Inflammatory macrophage treated with lipopolysaccharide for 4 hours (primary cell): Measurements from ENCODE around the gene PUDP.
"Not testable (repeated sequence)": the region's sequence is repeated elsewhere in the genome, so short reads cannot be mapped to it uniquely, and the experiment has no call there.

Experiments
- DNase-seq: peaks from one replicate; pipeline ENCODE4 v3.0.0-alpha.2; 2020

PUDP gene

GRCh38 chrX:7147978-7148854, at the start of gene PUDP:
Gene PUDP (minus strand): TSS chrX:7148153. CDS start chrX:7148113, 40 bp downstream.
- peak; percentile 79 for DNase-seq

DNA sequence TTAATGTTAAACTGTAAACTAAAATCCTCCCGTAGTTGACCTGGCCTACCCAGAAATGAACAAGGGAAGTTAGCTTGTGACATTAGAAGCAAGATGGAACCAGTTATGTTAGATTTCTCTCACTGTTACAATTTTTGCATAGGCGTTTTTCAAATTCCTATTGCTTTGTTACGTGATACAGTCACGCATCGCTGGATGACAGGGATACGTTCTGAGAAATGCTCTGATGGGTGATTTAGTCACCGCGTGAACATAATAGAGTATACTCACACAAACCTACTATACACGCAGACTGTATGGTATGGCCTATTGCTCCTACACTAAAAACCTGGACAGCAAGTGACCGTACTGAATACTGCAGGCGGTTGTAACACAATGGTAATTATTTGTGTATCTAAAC, 46.7 kb upstream of the PUDP start:
- DNase-seq: no peak

GRCh38 chrX:7192871-7193270, 44.9 kb upstream of the PUDP start:
- no peak for DNase-seq

- no peak for DNase-seq
Measured at GRCh38 chrX:7191681-7192110, 43.7 kb upstream of the PUDP start.

- no peak for DNase-seq
Measured at GRCh38 chrX:7190157-7190556, 42.2 kb upstream of the PUDP start.

DNA sequence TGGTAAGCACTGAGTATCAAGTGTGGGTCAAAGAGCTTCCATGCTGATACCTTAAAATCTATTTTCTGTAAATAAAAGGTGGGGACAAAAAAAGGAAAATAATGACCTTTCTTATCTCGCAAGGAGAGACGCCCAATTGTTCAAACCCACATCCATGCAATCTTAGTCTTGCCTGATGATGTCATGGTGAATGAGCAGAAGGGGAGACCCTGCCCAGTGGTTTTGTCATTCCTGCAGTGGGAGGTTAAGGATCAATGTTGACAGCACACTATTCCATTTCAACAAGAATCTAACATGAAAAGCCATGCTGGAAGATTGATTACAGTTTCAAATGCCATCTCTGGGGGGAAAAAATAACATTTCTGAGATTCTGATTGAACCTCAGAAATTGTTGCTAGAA, 40.7 kb upstream of the PUDP start:
- DNase-seq: no peak

GRCh38 chrX:7184816-7185215, 36.9 kb upstream of the PUDP start:
- DNase-seq: no peak

GRCh38 chrX:7179446-7179845, 31.5 kb upstream of the PUDP start:
- no peak for DNase-seq

DNA sequence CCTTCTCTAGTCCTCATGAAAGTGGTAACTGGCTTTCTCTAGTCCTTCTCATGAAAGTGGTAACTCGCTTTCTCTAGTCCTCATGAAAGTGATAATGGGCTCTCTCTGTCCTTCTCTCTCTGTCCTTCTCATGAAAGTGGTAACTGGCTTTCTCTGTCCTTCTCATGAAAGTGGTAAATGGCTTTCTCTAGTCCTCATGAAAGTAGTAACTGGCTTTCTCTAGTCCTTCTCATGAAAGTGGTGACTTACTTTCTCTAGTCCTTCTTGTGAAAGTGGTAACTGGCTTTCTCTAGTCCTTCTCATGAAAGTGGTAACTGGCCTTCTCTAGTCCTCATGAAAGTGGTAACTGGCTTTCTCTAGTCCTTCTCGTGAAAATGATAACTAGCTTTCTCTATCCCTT, 30.9 kb upstream of the PUDP start:
- DNase-seq: not testable (repeated sequence)

DNA sequence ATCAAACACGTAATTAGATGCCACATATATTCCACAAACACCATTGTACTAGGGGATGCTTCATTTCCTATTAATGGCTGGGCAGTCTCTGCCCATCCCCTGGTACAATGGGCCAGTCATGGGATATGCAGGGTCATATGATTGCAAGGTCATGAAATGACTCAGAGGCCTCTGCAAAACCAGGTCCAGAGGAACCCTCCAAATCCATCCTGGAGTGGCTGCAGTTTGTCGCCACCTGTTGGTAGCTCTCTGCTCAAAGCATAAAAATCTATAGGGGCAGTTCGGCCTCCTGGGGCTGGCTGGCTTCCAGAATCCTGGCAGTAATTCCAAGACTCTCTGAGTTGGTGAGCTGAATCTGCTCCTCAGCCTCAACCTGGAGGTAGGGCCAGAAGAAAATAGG, 22.9 kb upstream of the PUDP start:
- peak; percentile 22 for DNase-seq

- no peak for DNase-seq
Measured at GRCh38 chrX:7169627-7170026, 21.7 kb upstream of the PUDP start.

GRCh38 chrX:7168371-7168770, 20.4 kb upstream of the PUDP start:
- DNase-seq: no peak

GRCh38 chrX:7164174-7164573, 16.2 kb upstream of the PUDP start:
- DNase-seq: no peak

GRCh38 chrX:7163146-7163677, 15.3 kb upstream of the PUDP start:
- DNase-seq: no peak

- DNase-seq: no peak
Measured at GRCh38 chrX:7159149-7159861, 11.4 kb upstream of the PUDP start.

DNA sequence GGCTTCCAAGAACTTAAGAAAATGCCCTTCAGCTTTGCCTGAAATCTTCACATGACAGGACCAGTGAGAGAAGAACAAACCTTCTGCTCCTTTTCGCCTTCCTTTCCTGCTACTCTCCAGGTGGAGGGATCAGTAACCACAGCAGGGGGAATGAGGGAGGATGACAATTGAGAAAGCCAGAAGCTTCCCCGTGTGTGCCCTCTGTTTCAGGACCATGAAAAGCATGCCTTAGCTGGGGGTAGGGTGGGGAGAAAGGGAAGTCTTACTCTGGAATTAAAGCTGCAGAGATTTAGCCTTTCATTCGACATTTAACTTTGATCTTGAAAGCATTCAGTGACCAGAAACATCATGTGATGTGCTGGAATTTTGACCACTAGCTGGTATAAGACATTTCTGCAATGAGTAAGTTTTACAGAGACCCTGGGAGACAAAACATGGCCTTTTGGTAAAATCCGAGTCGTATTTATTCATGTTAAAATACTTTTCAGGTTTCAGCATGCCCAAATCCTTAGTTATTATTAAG, 10.6 kb upstream of the PUDP start:
- DNase-seq: no peak

- no peak for DNase-seq
Measured at GRCh38 chrX:7156879-7157278, 8.9 kb upstream of the PUDP start.

DNA sequence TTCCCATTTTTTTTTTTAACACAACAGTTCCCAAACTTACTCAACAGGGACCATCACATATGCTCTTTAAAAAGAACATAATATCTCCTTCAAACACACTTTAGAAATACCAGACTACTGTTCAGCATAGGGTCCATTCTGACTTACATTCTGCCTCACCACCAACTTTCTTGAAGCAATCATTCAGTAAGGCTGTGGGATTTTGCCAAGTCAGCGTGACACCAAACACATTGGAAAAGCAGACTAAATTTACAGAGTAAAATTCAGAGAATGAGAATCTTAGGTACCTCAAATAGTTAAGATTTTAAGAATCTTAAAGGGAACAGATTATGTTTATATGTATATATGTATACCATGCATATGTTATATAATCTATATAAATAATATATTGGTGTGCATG, 7.2 kb upstream of the PUDP start:
- DNase-seq: no peak

- DNase-seq: no peak
Measured at GRCh38 chrX:7154041-7154597, 6.2 kb upstream of the PUDP start.

GRCh38 chrX:7153231-7153630, 5.3 kb upstream of the PUDP start:
- no peak for DNase-seq

DNA sequence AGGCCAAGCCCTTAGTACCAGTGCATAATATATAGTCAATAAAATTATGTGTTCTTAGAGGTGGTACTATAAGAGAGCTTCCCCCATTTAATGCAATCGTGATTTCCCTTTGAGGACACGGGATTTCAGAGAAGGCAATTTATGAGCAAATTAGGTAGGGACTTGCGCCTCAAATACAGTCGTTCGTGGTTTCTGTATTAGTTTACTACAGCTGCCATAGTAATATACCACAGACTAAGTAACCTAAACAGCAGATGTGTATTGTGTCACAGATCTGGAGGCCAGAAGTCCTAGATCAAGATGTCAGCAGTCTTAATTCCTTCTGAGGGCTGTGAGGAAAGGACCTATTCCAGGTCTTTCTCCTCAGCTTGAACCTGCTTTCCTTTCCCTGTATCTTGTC, 1.5 kb upstream of the PUDP start:
- DNase-seq: no peak

DNA sequence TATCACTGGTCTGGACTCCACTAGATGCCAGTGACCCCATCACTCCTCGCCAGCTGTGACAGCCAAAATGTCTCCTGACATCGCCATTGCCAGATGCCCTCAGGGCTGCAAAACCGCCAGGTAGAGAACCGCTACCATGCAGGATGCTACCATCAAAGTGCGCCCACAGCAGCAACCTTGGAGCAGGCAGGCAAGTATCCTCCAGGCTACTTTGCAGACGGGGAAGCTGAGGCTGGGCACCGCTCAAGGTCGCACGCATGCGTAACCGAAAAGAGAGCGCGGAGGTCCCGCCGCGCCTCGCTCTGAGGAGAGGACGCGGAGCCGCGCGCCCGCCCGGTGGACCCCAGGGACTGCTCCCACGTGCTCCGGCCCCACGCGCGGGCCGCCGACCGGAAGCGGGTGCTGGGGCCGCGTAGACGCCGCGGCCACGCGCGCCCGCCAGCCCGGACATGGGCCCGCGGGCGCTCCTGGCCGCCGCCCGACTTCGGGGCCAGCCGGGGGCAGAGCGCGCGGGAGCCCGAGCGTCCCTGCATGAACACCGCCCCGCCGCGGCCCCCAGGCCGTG, 458 bp downstream of the PUDP start, which contains the start of gene STS:
Gene STS (plus strand): TSS at position 300 of the 565 bp plus-strand sequence. CDS start 105,488 bp downstream, outside the sequence.
- peak; percentile 19 for DNase-seq
